ENCODE data around the gene RANBP10.

GRCh38 chr16:67730326-67730725 lies 76.0 kb downstream of the RANBP10 start:
- TF ChIP-seq ZZZ3 (CRISPR knock-in tag; IDR thresholded peaks at IDR 0.05; ENCODE audit: borderline replicate concordance) (no peak), ZNF282 (IDR thresholded peaks at IDR 0.05; ENCODE audit: partially characterized antibody) (no peak), THAP9 (CRISPR knock-in tag; IDR thresholded peaks at IDR 0.05; ENCODE audit: borderline replicate concordance) (no peak), NFIC (IDR thresholded peaks at IDR 0.05; ENCODE audit: low read length) (no peak), HDAC1 (CRISPR knock-in tag; IDR thresholded peaks at IDR 0.05) (no peak), REST (IDR thresholded peaks at IDR 0.05; ENCODE audit: borderline replicate concordance in 1 of 2, low read depth in 1 of 2, low read length in 2 of 2) (no peak), ZNF121 (CRISPR knock-in tag; IDR thresholded peaks at IDR 0.05) (no peak)
- TF ChIP-seq, protein P1, sequence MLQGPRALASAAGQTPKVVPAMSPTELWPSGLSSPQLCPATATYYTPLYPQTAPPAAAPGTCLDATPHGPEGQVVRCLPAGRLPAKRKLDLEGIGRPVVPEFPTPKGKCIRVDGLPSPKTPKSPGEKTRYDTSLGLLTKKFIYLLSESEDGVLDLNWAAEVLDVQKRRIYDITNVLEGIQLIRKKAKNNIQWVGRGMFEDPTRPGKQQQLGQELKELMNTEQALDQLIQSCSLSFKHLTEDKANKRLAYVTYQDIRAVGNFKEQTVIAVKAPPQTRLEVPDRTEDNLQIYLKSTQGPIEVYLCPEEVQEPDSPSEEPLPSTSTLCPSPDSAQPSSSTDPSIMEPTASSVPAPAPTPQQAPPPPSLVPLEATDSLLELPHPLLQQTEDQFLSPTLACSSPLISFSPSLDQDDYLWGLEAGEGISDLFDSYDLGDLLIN (CRISPR knock-in tag; IDR thresholded peaks at IDR 0.05; ENCODE audit: borderline replicate concordance), result no peak

All from HepG2 (cell line).